GM19395 (cell line): ENCODE results near the gene NEU4.
"Not testable (repeated sequence)": the region's sequence is repeated elsewhere in the genome, so short reads cannot be mapped to it uniquely, and the experiment has no call there.

Experiments
- ATAC-seq: cut with Tn5 transposase; IDR thresholded peaks from one replicate; pipeline ENCODE4 v1.9.1; 2021; ENCODE audit warnings: mild to moderate bottlenecking, moderate library complexity; ENCODE audit not compliant: unreplicated experiment

Gene NEU4

GRCh38 chr2:241798081-241798630, 10.8 kb upstream of the NEU4 start:
- no peak for ATAC-seq

- ATAC-seq, result no peak
Measured at GRCh38 chr2:241798631-241799521, 10.1 kb upstream of the NEU4 start.

- no peak for ATAC-seq
Measured at GRCh38 chr2:241799522-241800197, 9.3 kb upstream of the NEU4 start.

GRCh38 chr2:241800198-241800903, 8.6 kb upstream of the NEU4 start:
- ATAC-seq, result not testable (repeated sequence)

- ATAC-seq, result no peak
Measured at GRCh38 chr2:241801611-241802420, 7.2 kb upstream of the NEU4 start.

GRCh38 chr2:241802421-241803318, 6.3 kb upstream of the NEU4 start:
- no peak for ATAC-seq

GRCh38 chr2:241803387-241804325, 5.3 kb upstream of the NEU4 start:
- ATAC-seq, result peak; percentile 64

- ATAC-seq, result peak; percentile 35
Measured at GRCh38 chr2:241804326-241805229, 4.4 kb upstream of the NEU4 start.

GRCh38 chr2:241806217-241806616, 2.8 kb upstream of the NEU4 start:
- ATAC-seq, result not testable (repeated sequence)

- no peak for ATAC-seq
Measured at GRCh38 chr2:241808051-241808720, 807 bp upstream of the NEU4 start.

- ATAC-seq, result no peak
Measured at GRCh38 chr2:241809383-241810306, 652 bp downstream of the NEU4 start.

- no peak for ATAC-seq
Measured at GRCh38 chr2:241810307-241811200, 1.6 kb downstream of the NEU4 start.

- ATAC-seq, result no peak
Measured at GRCh38 chr2:241811201-241811951, 2.4 kb downstream of the NEU4 start.
